Camera-type eye (tissue), 1 donor: ENCODE results near the gene SMIM12. TPM values are rescaled to one million over a fixed set of nuclear protein-coding genes. Genes with fewer than 3 reads are reported as not detected.

Source experiments
- total RNA-seq: library from RNA; depleted of rRNA; stranded (reverse); fragments of >200 nt; gene quantifications from one replicate; pipeline ENCODE4 v1.2.3, GENCODE V29; 2014

Gene SMIM12
- 11.3 TPM for total RNA-seq

GRCh38 chr1:34859446-34860200 is at the start of gene SMIM12:
Gene SMIM12, minus strand, starts transcription at chr1:34859749. Its CDS starts 3,772 bp downstream, at chr1:34855977.

Other genes starting within 250 kb of the SMIM12 start
- 1.0 TPM for gene GJB5, start 104.7 kb downstream of the SMIM12 start, total RNA-seq
- 0.33 TPM for gene GJB4, start 100.0 kb downstream of the SMIM12 start, total RNA-seq
- 1.6 TPM for gene GJB3, start 78.5 kb downstream of the SMIM12 start, total RNA-seq
- gene GJA4, start 66.8 kb downstream of the SMIM12 start, total RNA-seq, result 18.1 TPM
- 2.6 TPM for gene DLGAP3, start 69.9 kb upstream of the SMIM12 start, total RNA-seq
- gene TMEM35B, start 125.6 kb upstream of the SMIM12 start, total RNA-seq, result 19.6 TPM
- gene ZMYM6, start 172.2 kb upstream of the SMIM12 start, total RNA-seq, result 31.0 TPM
- gene ZMYM1, start 219.6 kb upstream of the SMIM12 start, total RNA-seq, result 40.4 TPM